GM21515 (cell line): Measurements from ENCODE around the gene RCOR1.
A peak's percentile ranks its signal among the peaks of the same experiment; 100 is the strongest.

ENCODE experiments used
- ATAC-seq: cut with Tn5 transposase; IDR thresholded peaks from one replicate; pipeline ENCODE4 v1.9.1; 2021; ENCODE audit not compliant: unreplicated experiment

The RCOR1 gene

DNA sequence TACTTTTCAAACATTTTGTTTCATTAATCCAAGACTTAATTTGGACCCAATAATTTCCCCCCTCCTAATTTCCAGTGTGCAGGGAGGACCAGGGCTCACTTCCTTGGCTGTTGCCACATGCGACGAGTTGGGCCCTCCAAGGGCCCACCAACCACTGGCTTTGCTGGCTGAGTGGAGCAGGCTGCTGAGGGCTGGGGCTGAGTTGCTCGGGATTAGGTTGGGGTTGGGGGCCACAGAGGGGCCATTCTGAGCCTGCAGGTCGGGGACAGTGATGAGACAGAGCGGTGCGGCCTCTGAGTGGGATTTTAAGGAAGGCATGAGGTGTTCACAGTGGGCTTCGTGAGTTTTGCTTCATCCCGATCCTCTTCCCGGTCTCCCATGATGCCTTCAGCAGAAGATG, 178.7 kb downstream of the RCOR1 start:
- ATAC-seq, result no peak

DNA sequence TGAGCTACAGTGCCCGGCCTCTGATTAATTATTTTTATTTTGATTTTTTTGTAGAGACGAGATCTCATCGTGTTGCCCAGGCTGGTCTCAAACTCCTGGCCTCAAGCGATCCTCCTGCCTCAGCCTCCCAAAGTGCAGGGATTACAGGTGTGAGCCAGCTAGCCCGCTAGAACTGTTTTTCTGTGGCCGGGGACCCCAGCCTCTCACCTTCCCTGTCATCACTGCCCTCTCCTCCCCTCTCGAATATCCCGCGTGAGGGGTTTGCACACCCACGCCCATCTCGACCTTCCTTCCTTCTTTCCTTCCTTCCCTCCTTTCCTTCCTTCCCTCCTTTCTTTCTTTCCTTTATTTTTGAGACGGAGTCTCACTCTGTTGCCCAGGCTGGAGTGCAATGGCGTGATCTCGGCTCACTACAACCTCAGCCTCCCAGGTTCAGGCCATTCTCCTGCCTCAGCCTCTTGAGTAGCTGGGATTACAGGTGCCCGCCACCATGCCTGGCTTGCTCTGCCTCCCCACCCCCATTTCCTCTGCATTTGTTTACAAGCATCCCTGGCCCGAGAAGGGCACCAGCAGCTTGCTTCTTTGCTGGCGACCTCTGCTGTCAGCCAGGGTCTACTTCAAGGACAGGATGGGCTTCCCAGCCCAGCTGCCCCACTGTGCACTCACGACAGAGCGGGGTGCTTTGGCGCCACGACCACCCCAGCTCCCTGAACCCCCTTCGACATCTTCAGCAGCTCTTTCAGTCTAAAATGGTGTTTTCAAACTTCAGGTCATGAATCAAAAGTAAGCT, 180.5 kb downstream of the RCOR1 start:
- no peak for ATAC-seq

DNA sequence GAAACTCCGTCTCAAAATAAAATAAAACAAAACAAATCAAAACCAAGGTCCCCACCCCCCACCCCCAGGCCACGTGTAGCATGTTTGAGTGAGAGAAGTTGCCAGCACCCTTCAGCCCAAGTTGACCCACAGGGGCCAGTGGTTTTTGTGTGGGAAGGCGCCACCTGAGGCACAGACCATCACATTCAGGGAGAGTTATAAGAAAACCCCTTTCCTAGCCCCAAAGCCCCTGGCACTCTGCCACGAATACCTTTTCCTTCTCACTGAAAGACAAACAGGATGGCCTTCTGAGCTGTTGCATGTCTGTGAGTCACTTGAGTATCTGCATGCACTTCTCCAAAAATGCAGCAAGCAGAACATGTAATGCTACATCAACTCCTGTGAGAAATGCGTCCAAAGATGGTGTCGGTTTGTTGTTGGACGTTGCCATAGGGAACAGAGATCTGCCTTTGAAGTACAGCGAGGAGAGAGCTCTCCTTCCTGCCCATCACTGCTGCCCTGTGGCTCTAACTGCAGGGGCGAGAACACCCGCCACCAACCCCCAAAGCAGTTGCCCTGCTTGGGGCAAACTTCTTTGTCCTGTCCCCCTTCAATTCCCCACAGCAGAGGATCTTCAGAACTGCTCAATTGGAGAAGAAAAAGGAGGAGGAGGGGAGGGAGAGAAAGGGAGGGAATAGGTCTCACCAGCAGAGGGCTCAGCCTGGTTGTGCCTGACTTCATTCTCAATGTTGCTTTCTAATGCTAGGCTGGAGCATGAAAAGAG, 182.1 kb downstream of the RCOR1 start:
- peak; percentile 39 for ATAC-seq

DNA sequence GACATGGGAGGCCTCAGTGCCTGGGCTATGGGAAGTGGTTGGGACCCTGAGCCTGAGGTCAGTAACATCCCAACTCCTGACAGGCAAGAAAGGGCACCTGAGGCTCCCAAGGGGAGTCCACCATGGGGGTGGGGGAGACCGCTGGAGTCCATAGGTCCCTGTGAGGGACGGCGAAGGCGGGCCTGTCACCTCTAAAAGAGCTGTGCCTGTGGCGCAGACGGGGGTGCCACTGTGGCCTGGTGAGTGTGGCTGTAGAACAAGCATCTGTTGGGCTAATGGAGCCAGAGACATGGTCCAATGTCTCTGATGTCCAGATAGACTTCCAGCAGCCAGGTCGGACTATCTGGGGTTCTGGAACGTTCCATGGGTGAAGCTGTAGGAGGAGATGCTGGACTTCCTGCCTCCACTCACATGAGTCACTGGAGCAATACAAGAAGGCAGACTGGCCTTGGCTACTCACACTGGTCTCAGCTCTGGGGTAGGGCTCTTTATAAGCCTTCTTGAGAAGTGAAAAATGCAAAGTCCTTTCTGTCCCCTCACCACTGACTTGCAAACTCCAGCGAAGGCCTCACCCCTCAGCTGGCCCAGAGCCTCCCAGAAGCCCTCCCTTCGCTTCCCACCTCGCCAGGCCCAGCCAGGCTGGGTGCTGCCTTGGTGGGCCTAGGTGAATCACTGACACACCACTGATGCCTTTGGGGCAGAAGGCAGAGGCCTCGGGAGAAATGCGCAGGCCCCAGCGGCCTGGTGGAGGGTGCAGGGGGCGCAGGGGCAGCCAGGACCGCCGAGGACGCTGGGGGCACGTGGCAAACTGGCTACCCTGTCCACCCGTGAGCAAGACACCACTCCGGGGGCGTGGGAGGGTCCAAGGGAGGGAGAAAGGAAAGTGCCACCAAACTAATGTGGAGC, 183.7 kb downstream of the RCOR1 start:
- no peak for ATAC-seq

DNA sequence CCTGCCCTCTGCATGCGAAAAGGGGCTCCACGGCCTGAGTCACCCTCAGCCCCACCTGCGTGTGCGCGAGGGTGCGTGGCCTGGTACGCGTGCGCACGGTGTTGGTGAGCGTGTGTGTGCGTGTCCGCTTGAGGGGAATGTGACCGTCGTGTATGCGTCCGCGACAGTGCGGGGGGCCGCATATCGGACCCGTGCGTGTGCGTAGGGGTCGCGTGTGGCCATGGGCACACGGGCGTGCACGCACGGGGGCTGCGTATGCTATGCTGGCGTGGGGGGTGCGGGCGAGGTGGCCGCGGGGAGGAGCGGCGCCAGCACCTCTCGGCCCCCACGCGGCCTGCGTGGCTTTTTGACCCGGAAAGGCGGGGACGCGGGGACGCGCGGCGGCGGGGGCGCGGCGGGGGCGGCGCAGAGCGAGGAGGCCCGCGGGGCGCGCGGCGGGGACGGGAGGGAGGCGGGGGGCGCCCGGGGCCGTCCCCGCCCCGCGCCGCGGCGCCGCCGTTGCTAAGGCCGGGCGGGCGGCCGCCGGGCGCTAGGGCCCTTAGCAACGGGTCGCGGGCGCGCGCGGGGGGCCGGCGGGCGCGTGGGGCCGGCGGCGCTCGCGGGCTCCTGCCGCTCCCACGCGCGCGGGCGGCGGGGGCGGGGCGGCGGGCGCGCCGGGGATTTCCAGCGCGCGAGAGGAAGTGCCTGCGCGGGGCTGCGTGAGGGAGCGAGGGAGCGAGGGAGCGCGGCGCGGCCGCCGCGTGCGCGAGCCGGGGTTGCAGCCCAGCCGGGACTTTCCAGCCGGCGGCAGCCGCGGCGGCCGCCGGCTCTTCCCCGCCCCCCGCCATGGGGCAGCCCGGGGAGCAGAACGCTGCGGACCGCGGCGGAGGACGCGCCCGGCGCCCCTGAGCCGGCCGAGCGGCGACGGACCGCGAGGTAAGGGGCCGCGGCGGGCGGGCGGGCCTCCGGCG, 184.6 kb downstream of the RCOR1 start, which contains the start of gene TRAF3:
Gene TRAF3 (plus strand): TSS at position 689 of the 950 bp plus-strand sequence. CDS start 92,753 bp downstream, outside the sequence.
- peak; percentile 40 for ATAC-seq

DNA sequence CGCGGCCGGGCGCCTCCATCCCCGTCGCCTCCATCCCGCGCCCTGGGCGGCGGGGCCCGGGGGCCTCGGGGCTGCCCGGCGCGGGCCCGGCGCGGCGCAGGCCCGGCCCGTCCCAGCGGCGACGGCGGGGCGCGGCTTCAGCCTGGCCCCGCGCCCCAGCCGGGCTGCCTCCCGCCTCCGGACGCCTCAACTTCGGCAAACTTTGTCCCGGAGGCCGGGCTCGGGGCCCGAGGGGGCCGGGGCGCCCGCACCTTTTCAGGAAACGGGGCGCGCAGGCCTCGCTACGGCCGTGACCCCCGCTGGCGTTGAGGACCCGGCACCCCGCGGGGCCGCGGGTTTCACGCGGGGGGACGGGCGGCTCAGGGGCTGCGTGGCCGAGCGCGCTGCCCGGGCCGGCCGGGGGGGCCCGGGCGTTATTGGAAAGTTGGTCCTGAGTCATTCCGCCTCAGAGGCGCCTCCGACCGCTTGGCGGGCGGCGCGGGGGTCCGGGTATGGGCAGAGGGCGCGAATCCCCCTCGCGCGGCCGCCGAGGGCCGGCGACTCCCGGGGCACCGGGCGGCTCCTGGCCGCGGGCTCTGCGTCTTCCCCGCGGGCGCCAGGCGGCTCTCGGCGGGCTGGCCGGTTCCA, 185.4 kb downstream of the RCOR1 start:
- ATAC-seq, result peak; percentile 9

DNA sequence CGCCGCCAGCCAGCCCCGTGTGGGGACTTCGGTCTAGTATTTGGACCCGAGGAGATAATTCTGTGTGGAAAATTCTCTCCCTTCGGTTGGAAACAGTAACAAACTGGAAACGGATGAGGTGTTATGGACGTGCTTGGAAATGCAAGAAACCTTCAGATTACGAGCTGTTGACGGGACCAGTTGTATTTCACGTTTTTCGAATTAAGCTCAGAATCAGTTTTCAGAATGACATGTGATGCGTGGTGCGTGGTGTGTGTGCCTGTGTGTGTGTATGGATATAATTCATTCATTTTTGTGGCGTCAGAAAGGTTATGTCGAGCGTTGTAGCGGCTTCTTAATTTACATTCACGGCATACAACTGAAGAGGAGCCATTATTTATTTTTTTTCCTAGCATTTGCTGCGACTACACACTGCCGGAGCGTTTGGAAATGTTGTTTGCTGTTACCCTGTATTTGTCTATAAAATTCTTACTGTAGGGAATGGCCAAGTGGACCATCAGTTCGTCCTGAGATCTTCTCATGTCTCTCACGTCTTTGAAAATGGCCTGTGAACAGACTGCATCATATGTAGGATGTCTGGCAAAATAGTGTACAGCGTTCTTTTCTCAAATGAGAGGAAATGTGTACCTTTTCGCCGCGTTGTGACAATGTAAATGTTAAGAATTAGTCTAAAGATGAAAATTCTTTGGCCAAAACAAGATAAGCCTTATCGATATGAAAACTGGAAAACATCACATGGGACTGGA, 186.1 kb downstream of the RCOR1 start:
- no peak for ATAC-seq

DNA sequence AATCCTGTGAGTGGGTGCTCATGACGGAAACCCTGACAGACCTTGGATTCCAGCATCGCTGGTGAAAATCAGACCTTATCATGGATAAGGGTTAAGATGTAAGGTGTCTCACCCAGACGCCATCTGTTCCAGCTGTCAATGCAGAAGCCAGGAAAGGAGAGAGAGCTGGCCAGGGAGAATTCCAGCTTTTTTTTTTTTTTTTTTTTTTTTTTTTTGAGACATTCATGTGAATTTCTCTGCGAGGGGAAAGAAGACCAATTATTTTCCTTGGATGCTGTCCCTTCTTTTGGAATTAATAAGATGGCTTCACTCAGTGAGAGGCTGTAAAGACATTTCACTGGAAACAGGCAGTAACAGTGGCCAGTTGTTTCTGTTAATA, 186.6 kb downstream of the RCOR1 start:
- no peak for ATAC-seq

DNA sequence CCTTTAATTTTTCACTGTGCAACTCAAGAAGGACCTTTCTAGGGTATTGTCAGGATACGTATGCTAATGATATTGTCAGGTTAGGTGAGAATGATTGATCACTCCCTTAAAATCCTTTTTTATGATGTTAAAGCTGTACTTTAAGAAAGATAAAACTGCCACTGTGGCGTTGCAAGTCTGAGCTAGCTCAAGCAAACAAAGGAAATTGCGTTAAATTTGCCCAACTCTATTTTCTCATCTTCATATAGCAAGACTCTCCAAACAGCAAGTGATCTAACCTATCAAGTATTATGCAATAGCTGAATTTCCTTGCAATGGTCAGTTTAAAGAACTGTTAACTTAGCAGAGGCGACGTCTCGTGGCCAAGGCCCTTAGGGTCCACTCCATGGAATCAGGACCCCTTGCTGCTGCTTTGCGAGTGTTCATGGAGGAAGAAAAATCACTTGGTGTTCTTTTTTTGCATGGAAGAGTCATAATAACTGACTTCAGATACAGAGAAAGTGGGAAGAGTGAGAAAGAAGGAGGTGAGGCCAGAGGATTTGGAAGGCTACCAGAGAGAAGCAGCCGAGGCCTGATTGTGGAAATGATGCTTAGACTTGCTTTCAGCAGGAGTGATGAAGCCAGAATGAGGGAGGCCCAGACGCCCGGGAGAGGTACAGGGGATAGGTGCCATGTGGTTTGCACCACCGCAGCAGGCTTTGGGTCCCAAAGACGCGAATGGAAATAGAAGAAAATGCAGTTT, 187.3 kb downstream of the RCOR1 start:
- ATAC-seq, result no peak
